ENCODE data around the gene CD81. TPM values are rescaled to one million over a fixed set of nuclear protein-coding genes. Genes with fewer than 3 reads are reported as not detected.

The CD81 gene
- total RNA-seq, 1 donor from 2014 or later, result 746 TPM

GRCh38 chr11:2375964-2376551, 1.1 kb upstream of the CD81 start:
- peak; percentile 73 for DNase-seq (ENCODE audit: low spot score)

DNA sequence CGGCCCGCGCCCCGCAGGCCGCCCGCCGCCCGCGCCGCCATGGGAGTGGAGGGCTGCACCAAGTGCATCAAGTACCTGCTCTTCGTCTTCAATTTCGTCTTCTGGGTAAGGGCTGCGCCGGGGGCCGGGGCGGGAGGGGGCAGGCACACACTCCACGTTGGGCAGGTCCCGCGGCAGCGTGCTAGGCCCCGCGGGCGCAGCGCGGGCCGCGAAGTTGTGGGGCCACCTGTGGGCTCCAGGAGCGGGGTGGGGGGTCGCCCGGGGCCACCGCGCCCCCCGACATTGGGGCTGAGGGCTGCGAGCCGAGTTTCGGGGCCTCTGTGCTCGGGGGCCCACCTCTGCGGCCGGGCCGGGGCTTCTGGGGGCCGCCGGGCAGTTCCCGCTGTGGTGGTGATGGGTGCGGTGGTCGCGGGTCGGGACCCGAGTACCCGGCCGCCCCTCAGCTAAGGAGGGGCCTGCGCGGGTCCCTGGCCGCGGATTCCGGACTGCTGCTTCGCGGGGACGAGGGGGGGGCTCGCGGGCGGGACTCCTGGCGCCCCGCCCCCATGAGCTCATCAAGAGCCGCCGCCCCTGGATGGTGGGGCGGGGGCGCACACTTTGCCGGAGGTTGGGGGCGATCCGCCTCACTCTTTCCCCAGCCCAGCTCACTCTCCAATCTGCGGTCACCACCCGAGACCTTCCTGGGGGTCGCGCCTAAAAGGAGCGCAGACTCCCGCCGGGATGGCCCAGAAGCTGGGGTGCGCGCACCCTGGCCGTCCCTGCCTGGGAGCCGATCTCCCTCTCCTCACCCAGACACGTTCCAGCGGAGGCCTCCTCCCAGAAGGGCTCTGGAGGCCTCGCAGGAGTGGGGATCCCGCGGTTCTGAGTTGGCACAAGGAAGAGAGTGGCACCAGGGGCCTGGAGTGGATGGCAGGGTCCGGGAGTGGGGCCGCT, 667 bp downstream of the CD81 start:
- peak; percentile 64 for DNase-seq (ENCODE audit: low spot score)

- DNase-seq (ENCODE audit: low spot score), result no peak
These were observed 1.6 kb downstream of the CD81 start for GRCh38 chr11:2378527-2379210.

- no peak for DNase-seq (ENCODE audit: low spot score)
These were observed 2.5 kb downstream of the CD81 start for GRCh38 chr11:2379466-2380174.

- no peak for DNase-seq (ENCODE audit: low spot score)
These were observed 3.3 kb downstream of the CD81 start for GRCh38 chr11:2380396-2380795.

DNA sequence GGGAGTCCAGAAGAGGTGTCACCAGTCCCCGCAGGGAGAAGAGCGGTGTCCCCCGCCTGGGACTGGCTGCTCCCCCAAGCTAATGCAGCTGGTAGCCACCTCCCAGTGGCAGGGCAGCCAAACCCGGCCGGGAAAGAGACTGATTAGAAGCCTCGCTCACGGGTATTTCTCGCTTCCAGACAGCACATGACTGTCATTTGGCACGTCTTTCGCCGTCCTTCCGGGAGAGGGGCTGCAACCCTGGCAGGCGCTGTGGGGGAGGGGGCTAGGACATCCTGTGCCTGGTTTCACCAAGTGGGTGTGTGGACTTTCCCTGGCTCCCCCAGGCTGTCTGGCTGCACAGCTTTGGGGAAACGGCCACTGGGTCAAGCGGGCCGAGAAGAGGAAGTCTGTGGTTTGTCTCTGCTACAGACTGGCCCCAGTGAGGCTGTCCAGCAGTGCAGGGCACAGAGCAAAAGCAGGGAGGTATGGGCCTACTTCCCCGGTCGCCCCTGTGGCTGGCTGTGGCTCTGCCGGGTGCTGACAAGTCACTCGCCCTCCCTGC, 3.8 kb downstream of the CD81 start:
- peak; percentile 77 for DNase-seq (ENCODE audit: low spot score)

- no peak for DNase-seq (ENCODE audit: low spot score)
These were observed 4.5 kb downstream of the CD81 start for GRCh38 chr11:2381494-2382128.

DNA sequence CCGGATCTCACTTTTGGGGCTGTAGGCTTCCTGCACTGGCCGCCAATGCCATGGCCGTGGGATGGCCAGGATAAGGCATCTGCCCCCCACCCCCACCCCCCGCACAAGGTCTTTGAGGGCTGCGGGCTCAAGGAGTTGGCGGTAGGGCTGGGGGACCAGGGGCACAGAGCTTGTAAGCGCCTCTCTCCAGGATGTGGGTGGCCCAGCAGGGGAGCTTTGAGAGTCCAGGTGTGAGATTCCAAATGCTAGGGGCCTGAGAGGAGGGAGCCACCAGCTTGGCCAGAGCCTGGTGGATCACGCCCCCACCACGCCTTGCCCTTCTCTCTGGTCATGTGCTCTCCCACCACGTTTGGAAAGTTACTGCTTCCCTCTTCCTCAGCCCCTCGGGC, 5.0 kb downstream of the CD81 start:
- DNase-seq (ENCODE audit: low spot score), result no peak

DNA sequence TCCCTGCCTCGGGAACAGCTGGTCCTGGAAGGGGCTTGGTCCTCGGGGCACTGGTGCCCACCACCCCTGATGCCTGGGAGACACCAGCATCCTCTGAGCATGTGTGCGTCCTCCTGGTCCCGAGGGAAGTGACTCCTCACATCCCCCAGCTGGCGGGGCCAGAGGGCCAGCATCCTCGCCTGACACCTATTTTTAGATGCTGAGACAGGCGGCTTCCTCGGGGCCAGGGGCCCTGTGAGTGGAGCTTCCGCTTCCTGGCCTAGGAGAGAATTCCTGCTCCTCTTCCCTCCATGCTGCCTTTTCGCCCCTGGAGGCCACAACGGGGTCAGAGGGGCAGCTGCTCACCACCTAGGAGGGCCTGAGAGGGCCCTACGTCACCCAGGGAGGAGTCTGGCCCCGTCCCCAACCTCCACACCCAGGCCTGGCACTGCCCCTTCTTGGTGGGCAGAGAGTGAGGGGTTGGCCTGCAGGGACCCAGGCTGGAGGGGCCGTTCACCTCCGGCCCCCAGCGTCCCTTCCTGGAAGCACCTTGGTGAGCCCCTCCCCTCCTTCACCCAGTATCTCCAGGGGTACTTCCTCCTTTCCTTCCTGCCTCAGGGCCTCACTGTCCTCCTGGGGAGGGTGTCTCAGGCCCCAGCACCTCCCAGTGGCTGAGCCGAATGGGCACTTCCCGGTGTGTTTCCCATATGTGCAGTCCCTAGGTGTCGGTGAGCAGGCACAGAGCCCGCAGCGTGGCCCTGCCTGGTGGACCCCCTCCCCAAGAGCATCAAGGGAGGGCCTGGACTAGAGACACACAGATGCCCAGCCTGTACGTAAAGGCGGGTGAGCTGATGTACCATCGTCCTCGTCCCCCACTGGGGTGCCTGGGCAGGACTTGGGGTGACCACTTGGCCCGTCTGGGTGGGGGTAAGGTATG, 6.1 kb downstream of the CD81 start:
- no peak for DNase-seq (ENCODE audit: low spot score)

GRCh38 chr11:2383852-2384804, 7.0 kb downstream of the CD81 start:
- DNase-seq (ENCODE audit: low spot score), result no peak

DNA sequence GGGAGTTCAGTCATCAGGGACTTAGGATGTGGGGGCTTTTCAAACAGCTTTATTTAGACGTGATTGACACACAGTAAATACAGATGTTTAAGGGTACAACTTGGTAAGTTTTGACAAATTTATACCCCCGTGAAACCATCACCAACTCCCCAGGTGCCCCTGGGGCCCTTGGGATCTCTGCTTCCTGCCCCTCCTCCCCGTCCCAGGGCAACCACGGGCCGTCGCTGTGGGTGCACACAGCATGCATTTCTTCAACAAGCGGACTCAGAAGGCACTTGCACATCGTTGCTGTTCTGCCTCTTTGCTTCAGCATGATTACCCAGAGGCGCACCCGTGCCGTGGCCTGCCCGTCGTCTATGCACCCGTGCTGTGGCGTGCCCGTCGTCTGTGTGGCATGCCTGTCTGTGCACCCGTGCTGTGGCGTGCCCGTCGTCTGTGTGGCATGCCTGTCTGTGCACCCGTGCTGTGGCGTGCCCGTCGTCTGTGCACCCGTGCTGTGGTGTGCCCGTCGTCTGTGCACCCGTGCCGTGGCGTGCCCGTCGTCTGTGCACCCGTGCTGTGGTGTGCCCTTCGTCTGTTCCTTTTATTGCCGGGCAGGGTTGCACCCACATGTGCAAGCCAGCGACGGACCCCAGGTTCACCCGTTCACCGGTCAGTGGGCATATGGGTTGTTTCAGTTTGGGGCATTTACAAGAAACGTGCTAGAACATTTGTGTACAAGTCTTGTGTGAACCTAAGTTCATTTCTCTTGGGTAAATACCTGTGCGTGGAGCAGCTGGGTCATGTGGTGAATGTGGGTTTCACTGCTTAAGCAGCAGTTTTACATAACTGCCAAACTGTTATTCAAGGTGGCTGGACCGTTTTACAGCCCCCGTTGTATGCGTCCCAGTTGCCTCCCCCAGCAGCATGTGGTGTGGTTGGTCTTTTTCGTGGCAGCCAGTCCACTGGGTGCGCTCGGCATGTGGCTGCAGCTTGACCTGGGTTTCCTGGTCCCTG, 8.3 kb downstream of the CD81 start:
- DNase-seq (ENCODE audit: low spot score), result no peak

GRCh38 chr11:2386591-2386990, 9.5 kb downstream of the CD81 start:
- DNase-seq (ENCODE audit: low spot score), result no peak

DNA sequence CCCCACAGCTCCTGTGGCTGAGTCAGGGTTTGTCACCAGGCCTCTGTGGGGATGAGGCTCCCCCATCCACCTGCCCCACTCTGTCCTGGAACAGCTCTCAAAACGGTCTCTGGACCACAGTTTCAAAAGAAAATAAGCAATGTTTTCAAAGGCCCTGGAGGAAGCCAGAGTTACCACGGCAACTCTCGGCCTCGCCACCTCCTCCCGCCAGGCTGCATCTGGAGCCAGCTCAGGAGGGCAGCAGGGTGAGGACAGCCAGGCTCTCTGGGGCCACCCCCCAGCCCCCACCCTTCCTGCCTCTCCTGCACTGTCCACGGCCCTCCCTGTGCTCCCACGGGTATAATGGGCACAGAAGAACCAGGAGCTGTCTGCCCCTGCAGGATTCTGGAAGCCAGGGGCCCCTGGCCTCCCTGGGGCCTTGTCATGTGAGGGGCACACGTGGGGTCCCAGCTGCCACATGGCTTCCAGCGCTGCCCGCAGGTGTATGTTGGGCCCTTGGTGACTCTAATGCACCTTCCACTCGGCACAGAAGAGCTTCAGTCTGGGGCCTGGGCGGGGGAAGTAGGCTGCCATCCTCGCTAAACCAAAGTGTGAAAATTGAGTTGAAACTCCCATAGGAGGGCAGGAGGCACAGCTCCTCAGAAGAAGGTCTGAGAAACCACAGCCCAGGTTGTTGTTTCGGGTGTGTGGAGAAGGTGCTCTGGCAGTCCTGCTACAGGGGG, 10.3 kb downstream of the CD81 start:
- DNase-seq (ENCODE audit: low spot score), result no peak

DNA sequence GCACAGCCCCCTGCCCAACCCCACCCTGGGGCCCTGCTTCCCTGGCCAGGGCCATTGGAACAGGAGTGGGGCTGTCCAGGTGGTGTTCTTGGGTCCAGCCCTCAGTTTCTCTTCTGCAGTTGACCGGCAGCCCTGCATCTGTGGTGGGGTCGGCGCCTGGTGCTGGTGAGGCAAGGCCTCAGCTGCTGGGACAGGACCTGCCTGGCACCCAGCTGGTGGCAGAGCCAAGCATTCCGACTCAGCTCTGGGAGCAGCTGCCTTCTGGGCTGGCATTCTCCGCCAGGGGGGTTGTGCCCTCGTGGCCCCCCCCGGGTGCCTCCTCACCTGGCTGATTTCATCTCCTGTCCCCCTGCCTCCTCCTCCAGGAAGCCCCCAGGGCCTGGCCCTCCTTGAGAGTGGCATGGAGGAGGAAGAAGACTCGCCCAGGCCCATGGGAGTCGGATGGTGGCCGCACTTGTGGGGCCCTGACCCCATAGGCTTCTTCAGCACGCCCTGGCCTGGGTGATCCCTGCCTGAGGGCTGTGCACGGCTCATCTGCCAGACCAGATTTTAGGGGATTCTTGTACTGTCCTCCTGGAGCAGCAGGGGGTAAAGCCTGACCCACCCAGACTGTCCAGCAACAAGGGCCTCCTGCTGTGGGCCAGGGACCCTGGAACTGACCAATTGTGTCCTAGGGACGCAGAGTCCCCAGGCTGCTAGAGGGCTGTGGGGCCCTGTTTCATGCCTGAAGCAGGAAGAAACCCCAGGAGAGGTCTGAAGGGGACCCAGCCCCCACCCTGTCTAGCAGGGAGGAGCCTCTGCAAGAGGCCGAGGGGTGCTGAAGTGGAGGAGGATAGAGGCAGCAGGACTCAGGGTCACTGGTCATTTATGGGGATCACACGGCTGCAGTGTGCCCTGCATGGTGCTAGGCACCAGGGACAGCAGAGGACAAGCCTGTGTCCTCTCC, 11.6 kb downstream of the CD81 start:
- DNase-seq (ENCODE audit: low spot score), result no peak

- no peak for DNase-seq (ENCODE audit: low spot score)
These were observed 12.4 kb downstream of the CD81 start for GRCh38 chr11:2389377-2390026.

All from mucosa of gallbladder (tissue), 1 donor.